ENCODE results near the gene PADI1.

Gene PADI1

DNA sequence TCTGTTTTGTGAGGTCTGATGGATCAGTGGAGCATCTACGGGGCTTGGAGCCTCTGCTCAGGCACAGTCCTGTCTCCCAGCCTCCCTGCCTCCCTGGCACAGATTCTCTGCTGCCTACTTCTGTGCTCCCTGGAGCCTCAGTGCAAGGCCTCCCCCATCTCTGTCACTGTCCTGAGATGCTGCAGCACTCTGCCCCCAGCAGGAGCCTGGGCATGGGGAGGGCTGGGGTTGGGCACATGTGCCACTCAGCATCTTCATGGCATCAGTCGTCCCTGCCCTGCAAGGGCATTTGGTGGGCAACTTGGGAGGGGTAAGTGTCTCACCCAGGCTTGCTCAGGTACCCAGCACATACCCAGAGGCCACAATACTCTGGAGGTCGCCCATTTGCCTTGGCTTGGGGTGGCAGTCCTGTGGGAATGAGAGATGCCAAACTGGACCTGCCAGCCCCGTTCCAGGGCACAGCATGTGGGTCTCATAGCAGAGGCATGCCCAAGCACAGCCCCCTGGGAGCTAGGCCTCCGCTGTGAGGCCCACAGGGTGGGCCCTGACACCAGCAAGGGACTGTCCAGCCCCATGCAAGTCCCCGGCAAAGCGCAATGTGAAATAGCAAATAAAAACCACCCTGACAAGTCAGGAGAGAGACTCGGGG, 72.7 kb downstream of the PADI1 start:
- DNase-seq = no peak

DNA sequence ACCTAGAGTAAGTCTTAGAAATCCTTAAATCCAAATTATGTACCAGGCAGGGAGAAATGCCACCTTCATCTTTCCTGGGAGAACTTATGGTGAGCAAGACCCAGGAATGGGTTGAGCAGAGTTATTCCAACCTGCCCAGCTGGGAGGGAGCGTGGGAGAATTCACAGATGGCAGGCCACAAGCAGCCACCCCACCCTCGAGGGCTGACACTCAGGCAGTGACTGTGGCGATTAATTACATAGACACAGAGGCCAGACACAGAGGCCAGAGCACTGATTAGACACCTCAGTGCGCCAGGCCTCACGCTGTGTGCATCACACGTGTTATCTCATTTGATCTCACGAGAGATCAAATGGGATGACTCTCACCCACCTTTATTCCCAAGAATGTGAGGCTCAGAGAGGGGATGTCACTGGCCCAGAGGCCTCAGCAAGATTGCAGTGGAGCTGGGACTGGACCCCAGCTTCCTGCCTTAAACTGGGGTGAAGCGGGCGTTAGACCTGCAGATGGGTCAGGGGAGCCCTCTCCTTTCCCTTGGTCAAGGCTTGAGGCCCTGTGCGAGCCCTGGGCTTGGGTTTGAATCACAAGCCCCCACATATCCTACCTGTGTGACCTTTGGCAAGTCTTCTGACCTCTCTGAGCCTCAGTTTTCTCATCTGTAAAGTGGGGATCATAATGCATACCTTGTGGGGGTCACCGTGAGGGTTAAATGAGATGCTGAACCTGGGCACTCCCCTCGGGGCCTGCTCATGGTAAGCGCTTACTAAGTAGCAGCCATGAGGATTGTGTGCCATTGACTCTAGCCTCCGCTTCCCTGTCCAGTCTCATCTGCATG, 74.3 kb downstream of the PADI1 start:
- DNase-seq = no peak

- DNase-seq = no peak
Observed at GRCh38 chr1:17280436-17280835, 75.5 kb downstream of the PADI1 start.

DNA sequence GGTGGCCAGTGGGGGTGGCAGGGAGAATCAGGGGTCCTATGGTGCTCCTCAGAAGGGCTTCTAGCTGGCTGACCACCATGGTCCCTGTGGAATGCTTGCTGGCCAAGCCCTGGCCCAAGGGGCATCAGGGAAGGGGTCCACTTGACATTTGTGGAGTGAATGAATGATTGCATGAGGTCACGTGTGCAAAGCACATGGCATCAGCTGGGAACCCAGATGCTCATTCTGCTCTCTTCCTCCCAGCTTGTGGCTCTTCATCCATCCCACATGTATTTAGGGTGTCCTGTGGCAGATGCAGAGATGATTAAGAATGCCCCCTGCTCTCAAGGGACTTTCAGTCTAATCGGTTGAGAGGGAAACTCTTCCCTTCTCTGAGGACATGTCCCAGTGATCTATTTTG, 76.0 kb downstream of the PADI1 start:
- no peak for DNase-seq

DNA sequence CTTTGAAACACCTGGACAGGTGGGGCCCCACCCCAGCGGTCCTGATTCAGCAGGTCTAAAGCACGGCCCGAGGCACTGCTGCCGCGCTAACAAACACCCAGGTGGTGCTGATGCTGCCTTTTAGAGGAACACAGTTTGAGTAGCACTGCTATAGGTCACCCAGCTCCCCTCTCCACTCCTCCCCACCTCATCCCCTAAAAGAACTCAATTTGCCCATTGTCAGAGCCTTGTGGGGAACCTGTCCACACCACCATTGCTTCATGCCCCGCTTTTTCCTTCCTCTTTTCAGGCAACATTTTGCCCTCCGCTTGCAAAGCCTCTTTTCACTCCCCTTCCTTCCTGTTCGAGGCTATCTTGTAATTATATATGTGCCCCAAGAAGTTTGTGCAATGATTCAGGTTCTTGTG, 76.8 kb downstream of the PADI1 start:
- DNase-seq = no peak

DNA sequence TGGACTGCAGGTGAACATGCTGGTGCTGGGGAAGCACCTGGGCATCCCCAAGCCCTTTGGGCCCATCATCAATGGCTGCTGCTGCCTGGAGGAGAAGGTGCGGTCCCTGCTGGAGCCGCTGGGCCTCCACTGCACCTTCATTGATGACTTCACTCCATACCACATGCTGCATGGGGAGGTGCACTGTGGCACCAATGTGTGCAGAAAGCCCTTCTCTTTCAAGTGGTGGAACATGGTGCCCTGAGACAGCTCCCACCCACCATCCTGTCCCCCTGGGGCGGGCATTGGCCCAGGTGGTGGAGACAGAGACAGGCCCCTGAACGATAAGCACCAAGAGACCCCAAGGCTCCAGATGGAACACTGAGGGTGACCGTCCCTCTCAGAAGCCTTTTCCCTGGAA, 77.9 kb downstream of the PADI1 start:
- DNase-seq = no peak

- no peak for DNase-seq
Observed at GRCh38 chr1:17286646-17287045, 81.7 kb downstream of the PADI1 start.

GRCh38 chr1:17287130-17287776, 82.3 kb downstream of the PADI1 start:
- DNase-seq = no peak

DNA sequence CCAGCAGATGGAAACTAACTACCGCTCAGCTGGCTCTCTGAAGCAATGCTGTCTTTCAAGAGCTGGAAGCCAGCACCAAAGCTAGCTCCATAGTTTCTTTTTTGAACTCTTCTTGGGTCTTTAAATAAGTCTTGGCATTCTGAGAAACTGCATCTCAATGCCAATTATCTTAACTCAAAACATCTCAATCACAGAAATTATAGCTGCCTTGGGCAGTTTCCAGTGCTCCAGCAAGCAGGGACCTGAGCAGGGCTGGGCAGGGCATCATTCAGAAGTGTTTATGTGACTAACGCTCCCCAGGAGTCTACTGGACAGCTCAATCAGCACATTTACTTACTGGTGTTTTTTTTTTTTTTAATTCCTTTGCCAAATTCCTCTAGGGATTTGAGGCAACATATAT, 84.8 kb downstream of the PADI1 start:
- no peak for DNase-seq

DNA sequence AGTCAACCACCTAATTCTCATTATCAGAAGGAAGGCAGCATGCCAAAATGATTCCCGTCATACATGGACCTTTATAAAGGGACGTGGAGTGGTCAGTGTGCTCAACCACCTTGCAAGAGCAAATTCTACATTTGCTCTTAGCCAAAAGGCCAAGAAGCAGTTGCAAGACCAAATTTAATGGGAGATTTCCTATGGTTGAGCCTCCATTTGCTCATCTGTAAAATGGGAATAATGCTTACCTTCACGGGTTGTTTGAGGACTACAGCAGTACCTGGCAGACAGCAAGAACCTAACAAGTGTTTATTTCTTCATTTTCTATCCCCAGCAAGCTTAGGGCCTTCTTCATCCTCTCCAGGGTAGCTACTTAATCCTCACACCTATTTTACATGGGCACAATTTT, 85.6 kb downstream of the PADI1 start:
- DNase-seq = no peak

- DNase-seq = no peak
Observed at GRCh38 chr1:17292299-17293160, 87.6 kb downstream of the PADI1 start.

DNA sequence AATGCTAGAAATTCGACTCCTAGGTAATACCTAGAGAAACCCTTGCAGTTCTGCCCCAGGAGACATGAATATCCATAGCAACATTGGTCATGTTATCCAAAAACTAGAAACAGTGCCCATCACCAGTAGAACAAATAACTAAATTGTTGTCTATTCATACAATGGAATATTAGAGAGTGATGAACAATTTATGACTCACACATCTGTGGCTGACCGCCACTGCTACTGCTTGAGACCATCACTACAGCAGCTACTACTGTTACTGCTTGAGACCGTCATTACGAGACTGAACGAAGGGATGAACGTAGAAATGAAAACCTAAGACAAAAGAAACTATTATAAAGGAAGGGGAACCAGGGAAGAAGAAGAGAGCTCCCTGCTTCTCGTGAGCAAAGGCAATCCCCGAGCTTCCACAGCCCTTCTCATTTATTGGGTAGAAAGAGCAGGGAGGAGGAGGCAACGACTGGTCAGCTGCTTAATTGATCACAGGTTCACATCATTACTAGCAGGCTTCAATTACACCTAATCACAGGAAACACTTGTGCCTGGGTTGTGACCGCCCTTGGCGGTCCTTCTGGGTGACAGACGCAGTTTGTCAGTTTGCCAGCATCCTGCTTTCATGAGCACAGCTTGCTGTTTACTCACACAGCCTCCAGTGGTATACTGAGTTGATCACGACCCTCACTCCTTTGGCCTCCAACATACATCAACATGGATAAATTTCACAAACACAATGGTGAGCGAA, 88.9 kb downstream of the PADI1 start:
- no peak for DNase-seq

DNA sequence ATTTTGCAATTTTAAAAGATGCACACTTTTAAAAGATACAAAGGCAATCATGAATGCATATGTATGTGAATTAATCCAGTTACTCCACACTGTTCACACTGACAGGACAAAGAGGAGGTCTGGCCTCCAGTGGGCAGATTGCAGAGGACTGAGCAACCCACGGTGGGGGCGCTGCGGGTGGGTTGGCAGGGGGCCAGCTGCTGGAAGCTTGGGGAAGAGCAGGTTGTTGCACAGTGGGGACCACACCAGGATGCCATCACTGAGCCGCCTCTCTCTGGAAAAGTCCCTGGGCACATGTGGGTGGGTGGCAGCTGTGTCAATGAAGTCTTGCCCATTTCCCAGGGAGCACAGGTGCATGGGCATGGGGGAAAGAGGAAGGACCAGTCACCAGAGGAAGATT, 90.4 kb downstream of the PADI1 start:
- no peak for DNase-seq
